Smooth muscle cell (in vitro differentiated cells): ENCODE data around the gene GGA2. TPM values are rescaled to one million over a fixed set of nuclear protein-coding genes. Genes with fewer than 3 reads are reported as not detected.

Source experiments
- DNase-seq: peaks from one replicate; lab custom pipeline; 2025; ENCODE audit not compliant: unreplicated experiment; lab: John Stamatoyannopoulos, UW
- H2AFZ ChIP-seq: fragments of 200-600 bp; sonication (generic); 2 replicates; pipeline ENCODE4 v1.6.0; 2016; ENCODE audit warnings: antibody characterized with exemption, low read depth, mild to moderate bottlenecking
- H3F3A ChIP-seq: fragments of 200-600 bp; sonication (generic); 2 replicates; pipeline ENCODE4 v1.6.0; 2017; ENCODE audit warnings: antibody characterized with exemption, low read depth
- H3K27ac ChIP-seq: fragments of 200-600 bp; sonication (generic); 2 replicates; pipeline ENCODE4 v1.5.1; 2016; ENCODE audit warnings: low read depth, mild to moderate bottlenecking
- H3K27me3 ChIP-seq: fragments of 200-600 bp; sonication (generic); 2 replicates; pipeline ENCODE4 v1.6.1; 2016; ENCODE audit warnings: low read depth, mild to moderate bottlenecking
- H3K36me3 ChIP-seq: fragments of 200-600 bp; sonication (generic); 2 replicates; pipeline ENCODE4 v1.5.1; 2016; ENCODE audit warnings: low read depth
- H3K4me1 ChIP-seq: fragments of 200-600 bp; sonication (generic); 2 replicates; pipeline ENCODE4 v1.5.1; 2016; ENCODE audit warnings: low read depth
- H3K4me2 ChIP-seq: fragments of 200-600 bp; sonication (generic); 2 replicates; pipeline ENCODE4 v1.6.0; 2016; ENCODE audit warnings: mild to moderate bottlenecking
- H3K4me3 ChIP-seq: fragments of 200-600 bp; sonication (generic); 2 replicates; pipeline ENCODE4 v1.5.1; 2016; ENCODE audit warnings: mild to moderate bottlenecking
- H3K79me2 ChIP-seq: fragments of 200-600 bp; sonication (generic); 2 replicates; pipeline ENCODE4 v1.6.0; 2016; ENCODE audit warnings: low read depth, mild to moderate bottlenecking
- H3K9ac ChIP-seq: fragments of 200-600 bp; sonication (generic); 2 replicates; pipeline ENCODE4 v1.6.0; 2016; ENCODE audit warnings: low read depth
- H3K9me3 ChIP-seq: fragments of 200-600 bp; sonication (generic); replicated peaks from 2 replicates; pipeline ENCODE4 v1.5.1; 2016; ENCODE audit warnings: low read depth
- H4K20me1 ChIP-seq: fragments of 200-600 bp; sonication (generic); 2 replicates; pipeline ENCODE4 v1.6.0; 2016; ENCODE audit warnings: low read depth
- CTCF ChIP-seq: fragments of 200-600 bp; sonication (generic); IDR thresholded peaks from 2 replicates; pipeline ENCODE4 v1.5.1; 2017; ENCODE audit warnings: borderline replicate concordance, mild to moderate bottlenecking, antibody characterized with exemption; ENCODE audit not compliant: insufficient read depth, poor library complexity, severe bottlenecking
- WGBS: methylation state at CpG from one replicate; pipeline ENCODE4 v1.1.7; 2016; ENCODE audit warnings: low lambda C conversion rate; 5-methylcytosine and 5-hydroxymethylcytosine counted together
- polyA plus RNA-seq: library from polyadenylated mRNA; unstranded; fragments of >200 nt; fragmentation: Nextera tagmentation; extraction: Ambion mirVana; gene quantifications from 2 replicates; pipeline ENCODE4 v1.2.1, GENCODE V29; 2016
- total RNA-seq: library from RNA; depleted of rRNA; stranded (reverse); fragments of >200 nt; gene quantifications from 2 replicates; pipeline ENCODE4 v1.2.3, GENCODE V29; 2014

The GGA2 gene
- total RNA-seq: 27.7 and 42.5 TPM in 2 replicates
- 32.2 TPM in 2 replicates for polyA plus RNA-seq

GRCh38 chr16:23510164-23510914, at the start of gene GGA2:
Gene GGA2 (minus strand): TSS chr16:23510494. CDS start chr16:23510411, 83 bp downstream.
- Histone ChIP-seq H3K27ac (no peak within 1 kb of the TSS), H4K20me1 (peaks cover 44% of the 10 kb centered on the region), H3K27me3 (no peaks in the 10 kb centered on the region), H3K9ac (peak within 1 kb of the TSS; percentile 54), H3K4me2 (peak within 1 kb of the TSS; percentile 86), H3K4me1 (peaks cover 18% of the 10 kb centered on the region), H3K9me3 (no peaks in the 10 kb centered on the region), H3K36me3 (no peaks in the 10 kb centered on the region), H3K79me2 (peaks cover 49% of the 10 kb centered on the region), H3K4me3 (peak within 1 kb of the TSS; percentile 79), H2AFZ (peak within 1 kb of the TSS; percentile 89), H3F3A (peaks cover 7% of the 10 kb centered on the region)
- no peak for TF ChIP-seq CTCF
- 8% methylated on average over 44 of the region's 71 CpGs for WGBS
- DNase-seq: peak; percentile 57

- peak; percentile 33 for DNase-seq
Measured at GRCh38 chr16:23557779-23558702, 47.7 kb upstream of the GGA2 start.

GRCh38 chr16:23556881-23557778, 46.8 kb upstream of the GGA2 start, which contains the start of the genes EARS2 and UBFD1:
Gene EARS2 (minus strand): TSS chr16:23557350. CDS start chr16:23557343, 7 bp downstream.
Gene UBFD1 (plus strand): TSS chr16:23557727. CDS start chr16:23557743, 16 bp downstream.
- Histone ChIP-seq H3K79me2 (peaks cover 60% of the 10 kb centered on the region), H3K4me2 (peak within 1 kb of the TSS; percentile 97), H3K27me3 (no peaks in the 10 kb centered on the region)

More at GRCh38 chr16:23557779-23558702, 47.7 kb upstream of the GGA2 start:
- H2AFZ ChIP-seq: peak overlapping the region; percentile 80
- H3K4me2 ChIP-seq: peak overlapping the region; percentile 97
- no peaks in the 10 kb centered on the region for H3F3A ChIP-seq
- peak overlapping the region; percentile 81 for H3K27ac ChIP-seq
- peaks cover 13% of the 10 kb centered on the region for H4K20me1 ChIP-seq
- H3K36me3 ChIP-seq: peaks cover 5% of the 10 kb centered on the region
- peak overlapping the region; percentile 96 for H3K9ac ChIP-seq
- no peaks in the 10 kb centered on the region for H3K27me3 ChIP-seq
- WGBS: 6% methylated on average over 39 of the region's 60 CpGs
- H3K4me3 ChIP-seq: peak overlapping the region; percentile 96
- no peak for TF ChIP-seq CTCF
- no peaks in the 10 kb centered on the region for H3K9me3 ChIP-seq
- peaks cover 11% of the 10 kb centered on the region for H3K4me1 ChIP-seq
- peaks cover 61% of the 10 kb centered on the region for H3K79me2 ChIP-seq

More at GRCh38 chr16:23556881-23557778, 46.8 kb upstream of the GGA2 start, which contains the start of the genes EARS2 and UBFD1:
- Histone ChIP-seq H3K9ac (peak within 1 kb of the TSS; percentile 96), H4K20me1 (peaks cover 13% of the 10 kb centered on the region), H3F3A (no peaks in the 10 kb centered on the region), H3K4me1 (peaks cover 11% of the 10 kb centered on the region), H2AFZ (peak within 1 kb of the TSS; percentile 80), H3K27ac (peak within 1 kb of the TSS; percentile 81), H3K4me3 (peak within 1 kb of the TSS; percentile 96), H3K9me3 (no peaks in the 10 kb centered on the region), H3K36me3 (peaks cover 6% of the 10 kb centered on the region)
- peak; percentile 96 for DNase-seq
- WGBS: 3% methylated on average over 59 of the region's 65 CpGs
- peak; percentile 95 for TF ChIP-seq CTCF
